ENCODE results near the gene OR51B5.
"Not testable (repeated sequence)": the region's sequence is repeated elsewhere in the genome, so short reads cannot be mapped to it uniquely, and the experiment has no call there.

Gene OR51B5, protein sequence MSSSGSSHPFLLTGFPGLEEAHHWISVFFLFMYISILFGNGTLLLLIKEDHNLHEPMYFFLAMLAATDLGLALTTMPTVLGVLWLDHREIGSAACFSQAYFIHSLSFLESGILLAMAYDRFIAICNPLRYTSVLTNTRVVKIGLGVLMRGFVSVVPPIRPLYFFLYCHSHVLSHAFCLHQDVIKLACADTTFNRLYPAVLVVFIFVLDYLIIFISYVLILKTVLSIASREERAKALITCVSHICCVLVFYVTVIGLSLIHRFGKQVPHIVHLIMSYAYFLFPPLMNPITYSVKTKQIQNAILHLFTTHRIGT

DNA sequence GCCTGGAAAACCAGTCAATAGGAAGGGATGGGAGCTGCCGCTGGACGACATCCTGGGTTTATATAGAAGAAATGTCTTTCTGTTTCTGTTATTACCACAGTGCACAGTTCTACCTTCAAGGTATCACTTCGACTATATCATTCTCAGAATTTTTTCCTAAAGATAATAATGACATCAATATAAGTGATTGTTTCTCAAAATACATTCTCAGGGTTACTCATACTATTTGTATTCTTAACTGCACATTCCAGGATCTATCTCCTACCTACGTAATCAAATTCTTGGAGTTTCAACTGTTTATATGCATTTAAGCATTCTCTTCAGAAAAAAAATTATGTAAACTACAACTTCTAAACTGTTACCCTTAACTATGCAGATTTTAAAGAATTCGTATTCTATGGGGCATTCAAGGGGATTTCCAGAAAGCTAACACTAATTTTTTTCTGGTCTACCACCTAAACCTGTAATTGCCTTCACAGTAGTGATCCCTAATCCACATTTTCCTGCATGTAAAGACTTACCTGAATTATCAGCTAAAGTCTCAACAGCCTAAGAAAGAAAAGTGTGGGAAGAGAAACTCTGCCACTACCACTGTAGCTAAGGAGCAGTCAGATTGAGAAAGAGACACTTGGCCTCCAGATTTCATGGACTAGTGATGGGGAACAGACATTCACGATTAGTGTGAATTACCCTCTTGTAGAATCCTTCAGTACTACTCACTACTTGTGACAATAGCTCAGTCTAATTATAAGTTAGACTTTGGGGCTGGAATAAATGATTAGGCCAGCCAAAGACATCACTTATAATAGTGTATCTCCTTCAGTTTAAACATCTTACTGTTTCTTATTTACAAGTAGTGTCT is at the start of gene OR51B5:
Gene OR51B5, minus strand, starts transcription at position 51 of the 862 bp plus-strand sequence. Its CDS starts 0 bp downstream, at position 51.
- FAIRE-seq (peak; percentile 38), DNase-seq (ENCODE audit: extremely low spot score, insufficient read length, low read depth) (no peak)

DNA sequence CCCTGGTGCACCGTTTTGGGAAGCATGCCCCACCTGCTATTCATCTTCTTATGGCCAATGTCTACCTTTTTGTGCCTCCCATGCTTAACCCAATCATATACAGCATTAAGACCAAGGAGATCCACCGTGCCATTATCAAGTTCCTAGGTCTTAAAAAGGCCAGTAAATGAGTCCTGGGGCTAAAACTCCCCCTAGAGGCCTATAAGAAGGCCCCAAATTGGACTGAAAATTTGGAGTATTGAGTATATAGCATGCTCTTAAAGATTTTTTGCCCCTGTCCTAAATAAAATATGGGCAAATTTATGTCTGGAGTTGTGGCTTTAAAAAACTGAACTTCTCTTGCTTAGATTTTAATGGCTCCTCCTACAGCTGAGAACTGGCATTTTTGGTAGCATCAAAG is 46.9 kb upstream of the OR51B5 start:
- DNase-seq (ENCODE audit: extremely low spot score, insufficient read length, low read depth) = no peak
- no peak for FAIRE-seq

DNA sequence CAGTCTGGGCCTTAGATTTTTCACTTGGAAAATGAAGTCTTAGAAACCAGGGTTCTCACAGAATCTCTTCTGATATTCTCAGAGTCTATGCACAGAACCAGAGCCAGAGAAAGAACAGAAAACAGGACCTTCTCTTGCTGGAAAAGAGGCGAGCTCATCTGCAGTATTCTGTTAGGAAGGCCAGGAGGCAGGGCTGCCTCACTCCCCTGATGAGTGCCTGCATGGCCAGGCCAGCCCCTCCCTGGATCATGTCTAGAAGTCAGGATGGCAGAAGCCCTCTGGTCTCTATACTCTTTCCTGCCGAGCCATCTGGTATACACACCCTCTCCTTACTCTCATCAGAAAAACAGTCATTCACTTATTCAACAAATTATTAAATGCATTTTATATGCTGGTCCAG is 41.0 kb upstream of the OR51B5 start:
- DNase-seq (ENCODE audit: extremely low spot score, insufficient read length, low read depth) (no peak), FAIRE-seq (no peak)

DNA sequence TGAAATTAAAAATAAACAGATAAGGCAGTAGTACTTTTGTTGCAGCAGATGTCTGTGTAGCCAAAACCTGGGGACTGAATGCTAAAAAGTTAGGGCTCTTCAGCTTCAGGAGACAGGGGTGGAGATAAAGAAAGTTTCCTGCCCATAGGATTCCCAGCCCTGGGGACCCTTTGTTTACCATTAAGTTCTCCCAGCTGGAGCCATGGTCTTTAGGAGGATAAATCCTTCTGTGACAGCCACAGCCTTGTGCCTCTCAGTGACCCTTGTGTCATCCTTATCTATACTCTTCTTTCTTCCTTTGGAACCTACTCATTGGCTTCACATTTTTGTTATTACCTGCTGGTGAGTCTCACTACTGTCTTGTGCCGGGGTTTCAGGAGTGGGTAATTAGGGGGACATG is 40.3 kb upstream of the OR51B5 start, which contains the start of gene OR51M1:
Gene OR51M1, plus strand, starts transcription at position 237 of the 400 bp plus-strand sequence. CDS start 5,587 bp downstream, outside the sequence.
- no peak for DNase-seq (ENCODE audit: extremely low spot score, insufficient read length, low read depth)
- FAIRE-seq = no peak

DNA sequence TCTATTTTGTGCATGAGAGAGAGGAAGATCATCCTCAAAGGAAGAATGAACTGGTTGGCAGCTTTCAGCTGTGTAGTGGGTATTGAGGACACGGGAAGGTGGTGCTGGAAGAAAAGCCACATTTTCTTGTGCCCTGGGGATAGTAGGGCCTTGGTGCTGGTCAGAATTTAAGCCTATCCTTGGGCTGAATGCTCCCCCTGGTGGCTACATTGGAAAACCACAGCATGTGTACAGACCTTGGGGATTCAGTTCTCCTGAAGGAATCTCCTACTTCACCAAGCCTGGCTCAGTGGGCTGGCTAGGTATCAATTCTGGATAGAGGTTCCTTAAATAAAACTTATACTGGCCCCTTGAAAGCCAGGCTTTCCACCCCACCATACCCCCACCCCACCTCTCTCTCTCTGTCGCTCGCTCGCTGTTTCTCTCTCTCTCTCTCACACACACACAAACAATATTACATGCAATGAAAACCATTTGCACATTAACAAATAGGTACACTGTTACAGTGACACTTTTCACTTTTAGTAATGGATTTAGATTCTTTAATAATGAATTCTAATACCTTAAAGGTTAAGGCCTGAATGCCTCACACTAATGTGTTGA is 37.5 kb upstream of the OR51B5 start:
- FAIRE-seq (peak; percentile 74), DNase-seq (ENCODE audit: extremely low spot score, insufficient read length, low read depth) (peak; percentile 8)

DNA sequence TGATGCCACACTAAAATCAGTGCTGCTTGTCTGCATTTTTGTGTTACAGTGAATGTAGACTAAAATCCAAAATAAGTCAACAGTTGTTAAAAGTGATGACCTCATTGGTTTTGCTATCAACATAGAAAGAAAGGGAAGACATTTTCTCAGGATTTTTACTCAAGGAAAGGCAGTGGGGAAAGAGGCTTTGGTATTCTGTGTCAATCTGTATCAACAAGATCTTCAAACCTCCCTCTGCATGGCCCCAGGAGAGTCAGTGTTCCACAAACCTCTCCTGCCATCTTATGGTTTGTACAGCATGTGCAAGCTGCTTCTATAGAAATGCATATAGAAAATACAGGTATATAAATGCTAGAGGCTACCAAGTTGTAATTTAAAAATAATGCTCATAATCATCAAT is 26.5 kb upstream of the OR51B5 start:
- peak; percentile 63 for FAIRE-seq
- DNase-seq (ENCODE audit: extremely low spot score, insufficient read length, low read depth) = peak; percentile 12

DNA sequence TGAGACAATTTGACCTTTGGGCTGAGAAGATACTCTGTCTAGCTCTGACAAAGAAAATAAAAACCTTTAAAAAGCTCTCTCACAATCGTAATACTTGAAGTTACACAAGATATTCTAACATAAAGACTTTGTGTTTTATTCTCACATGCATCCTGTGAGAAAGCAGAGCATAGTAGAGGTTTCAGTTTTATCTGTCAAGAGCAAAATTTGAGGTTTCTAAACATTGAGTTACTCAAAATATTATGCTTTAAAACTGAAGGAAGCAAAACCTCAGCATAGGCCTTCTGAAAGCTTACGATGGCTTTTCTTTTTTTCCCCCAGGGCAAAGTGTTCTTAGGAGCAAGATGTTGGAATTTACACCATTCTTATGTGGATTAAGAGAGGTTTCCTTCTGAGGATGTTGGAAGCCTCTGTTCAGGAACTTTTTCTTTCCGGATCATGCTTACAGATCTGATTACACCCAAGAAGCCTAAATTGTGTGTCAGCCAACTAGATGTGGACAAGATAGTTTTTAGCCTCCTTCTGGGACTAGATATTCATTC is 25.2 kb upstream of the OR51B5 start:
- DNase-seq (ENCODE audit: extremely low spot score, insufficient read length, low read depth) (no peak), FAIRE-seq (peak; percentile 70)

DNA sequence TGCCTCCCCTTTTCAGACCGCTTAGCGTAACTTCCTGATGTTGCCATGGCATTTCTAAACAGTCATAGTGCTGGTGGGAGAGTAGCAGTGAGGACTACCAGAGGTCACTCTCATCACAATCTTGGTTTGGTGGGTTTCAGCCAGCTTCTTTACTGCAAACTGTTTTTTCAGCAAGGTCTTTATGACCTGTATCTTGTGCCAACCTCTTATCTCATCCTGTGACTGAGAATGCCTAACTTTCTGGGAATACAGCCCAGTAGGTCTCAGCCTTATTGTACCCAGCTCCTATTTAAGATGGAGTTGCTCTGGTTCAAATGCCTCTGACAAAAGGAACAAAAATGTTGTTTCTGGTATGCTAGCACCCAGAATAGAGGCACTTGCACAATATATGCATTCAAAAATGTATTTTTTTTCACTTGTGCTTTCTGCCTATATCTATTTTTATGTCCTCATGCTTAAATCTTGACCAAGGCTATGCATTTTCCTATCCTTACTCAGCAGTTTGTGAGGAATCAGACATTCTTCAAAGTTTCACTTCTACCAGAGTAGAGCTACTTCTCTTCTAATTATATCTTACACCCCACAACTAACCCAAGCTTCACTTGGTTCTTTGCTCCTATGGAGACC is 24.2 kb upstream of the OR51B5 start:
- no peak for FAIRE-seq
- DNase-seq (ENCODE audit: extremely low spot score, insufficient read length, low read depth) = no peak

DNA sequence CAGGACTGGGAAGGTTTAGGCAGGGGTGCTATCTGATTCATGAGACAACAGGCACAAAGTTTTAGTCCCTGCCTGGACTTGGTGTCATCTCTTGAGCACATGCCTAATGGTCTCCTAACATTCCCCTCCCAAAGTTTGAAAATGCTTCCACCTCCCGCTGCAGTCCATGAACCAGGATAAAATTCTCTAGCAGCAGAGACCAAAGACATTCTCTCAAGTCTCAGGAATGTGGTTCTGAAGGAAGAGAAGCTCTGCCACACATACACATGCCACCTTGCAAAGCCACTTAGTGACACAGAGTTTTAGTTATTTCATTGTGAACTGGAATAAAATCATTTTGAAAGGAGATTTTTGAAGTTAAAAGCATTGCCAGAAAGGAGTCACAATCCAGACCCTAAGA is 23.5 kb upstream of the OR51B5 start:
- FAIRE-seq (no peak), DNase-seq (ENCODE audit: extremely low spot score, insufficient read length, low read depth) (no peak)

DNA sequence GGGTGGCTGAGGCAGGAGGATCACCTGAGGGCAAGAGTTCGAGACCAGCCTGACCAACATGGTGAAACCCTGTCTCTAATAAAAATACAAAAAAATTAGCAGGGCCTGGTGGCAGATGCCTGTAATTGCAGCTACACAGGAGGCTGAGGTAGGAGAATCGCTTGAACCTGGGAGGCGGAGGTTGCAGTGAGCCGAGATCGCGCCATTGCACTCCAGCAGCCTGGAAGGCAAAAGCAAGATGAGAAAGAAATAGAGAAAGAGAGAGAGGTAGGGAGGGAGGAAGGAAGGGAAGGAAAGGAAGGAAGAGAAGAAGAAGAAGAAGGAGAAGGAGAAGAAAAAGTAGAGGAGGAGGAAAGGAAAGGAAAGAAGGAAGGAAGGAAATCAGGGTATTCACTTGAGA is 23.0 kb upstream of the OR51B5 start:
- DNase-seq (ENCODE audit: extremely low spot score, insufficient read length, low read depth); FAIRE-seq: not testable (repeated sequence)

DNA sequence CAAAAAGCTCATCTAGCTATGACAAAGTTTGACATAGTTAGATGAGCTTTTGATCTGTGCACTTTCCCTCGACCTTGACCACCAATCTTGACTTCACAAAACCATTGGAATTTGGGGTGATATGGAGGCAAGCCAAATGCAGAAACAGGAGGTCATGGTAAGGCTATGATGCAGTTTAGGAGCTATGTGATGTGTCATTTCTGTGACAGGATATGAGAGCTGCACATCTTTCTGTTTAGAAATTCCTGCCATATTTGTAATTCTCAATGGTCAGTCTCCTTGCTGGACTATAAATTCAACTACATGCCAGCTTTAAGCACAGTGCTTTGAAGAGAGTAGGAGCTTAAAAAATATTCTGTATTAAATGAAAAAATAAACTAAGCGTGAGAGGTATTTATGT is 20.9 kb upstream of the OR51B5 start:
- FAIRE-seq (no peak), DNase-seq (ENCODE audit: extremely low spot score, insufficient read length, low read depth) (no peak)

DNA sequence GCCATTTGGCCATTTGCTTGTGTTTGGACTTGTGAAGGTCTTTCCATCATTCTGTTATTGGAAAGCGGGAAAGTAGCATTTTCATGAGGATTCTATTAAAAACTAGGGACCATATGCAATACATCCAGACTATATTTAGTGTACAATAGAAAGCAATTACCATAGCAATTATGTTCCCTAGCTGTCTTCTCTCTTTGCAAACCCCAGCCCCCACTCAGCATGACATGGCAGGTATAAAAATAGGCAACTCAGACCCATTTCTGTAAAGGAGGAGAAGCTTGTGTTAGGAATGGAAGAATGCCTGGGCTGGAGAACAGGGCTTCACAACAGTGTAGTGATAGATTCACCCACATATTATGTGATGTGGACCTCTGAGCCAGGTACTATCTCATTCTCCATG is 20.4 kb upstream of the OR51B5 start:
- DNase-seq (ENCODE audit: extremely low spot score, insufficient read length, low read depth) (no peak), FAIRE-seq (no peak)

DNA sequence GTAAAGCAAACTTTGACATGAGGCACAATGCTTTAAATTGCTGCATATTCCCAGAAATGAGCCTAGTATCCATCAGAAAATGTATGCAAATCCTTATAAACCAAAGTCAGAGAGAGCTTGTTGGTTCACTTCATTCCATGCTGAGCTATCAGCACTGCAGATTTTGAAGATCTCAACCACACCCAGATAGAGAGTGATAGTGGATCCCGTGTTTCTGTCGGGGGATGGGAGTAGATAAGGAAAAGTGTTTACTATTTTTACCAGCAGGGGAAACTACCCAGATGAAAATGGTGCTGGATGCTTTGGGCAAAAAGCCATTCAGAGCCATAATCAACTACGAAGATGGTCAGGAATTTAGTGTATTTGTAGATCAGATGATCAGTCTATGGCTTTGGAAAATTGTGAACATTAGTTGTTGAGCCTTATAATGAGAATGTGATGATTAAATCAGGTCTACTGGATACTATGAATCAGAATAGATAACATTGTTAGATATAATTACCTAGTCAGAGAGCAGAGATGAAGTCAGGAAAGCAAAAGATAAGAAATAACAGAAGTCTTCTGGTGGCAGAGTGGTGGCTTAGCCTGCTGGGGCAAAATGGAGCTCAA is 18.8 kb upstream of the OR51B5 start:
- DNase-seq (ENCODE audit: extremely low spot score, insufficient read length, low read depth) = no peak
- no peak for FAIRE-seq

DNA sequence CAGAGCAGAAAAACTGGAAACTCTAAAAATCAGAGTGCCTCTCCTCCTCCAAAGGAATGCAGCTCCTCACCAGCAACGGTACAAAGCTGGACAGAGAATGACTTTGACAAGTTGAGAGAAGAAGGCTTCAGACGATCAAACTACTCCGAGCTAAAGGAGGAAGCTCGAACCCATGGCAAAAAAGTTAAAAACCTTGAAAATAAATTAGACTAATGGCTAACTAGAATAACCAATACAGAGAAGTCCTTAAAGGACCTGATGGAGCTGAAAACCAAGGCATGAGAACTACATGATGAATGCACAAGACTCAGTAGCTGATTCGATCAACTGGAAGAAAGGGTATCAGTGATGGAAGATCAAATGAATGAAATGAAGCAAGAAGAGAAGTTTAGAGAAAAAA is 12.7 kb upstream of the OR51B5 start:
- not testable (repeated sequence) for DNase-seq (ENCODE audit: extremely low spot score, insufficient read length, low read depth); FAIRE-seq

DNA sequence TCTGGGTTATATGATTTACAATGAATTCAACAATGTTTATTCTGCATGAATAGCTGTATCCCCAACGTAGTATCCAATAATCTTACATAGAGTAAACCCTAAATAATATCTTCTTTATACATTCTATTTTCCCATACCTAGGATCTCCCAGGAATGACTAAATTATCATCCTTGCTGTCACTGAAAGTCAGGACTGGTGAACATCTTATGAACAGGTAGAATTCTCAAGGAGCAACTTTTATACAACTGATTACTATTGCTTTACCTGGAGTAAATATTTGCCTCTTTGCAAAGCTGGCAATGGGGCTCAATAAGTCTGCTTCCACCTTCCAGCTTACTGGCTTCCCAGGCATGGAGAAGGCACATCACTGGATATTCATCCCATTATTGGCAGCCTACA is 7.9 kb upstream of the OR51B5 start, which contains the start of gene OR51B6:
Gene OR51B6, plus strand, starts transcription at position 301 of the 400 bp plus-strand sequence. Its CDS starts 0 bp downstream, at position 301.
- DNase-seq (ENCODE audit: extremely low spot score, insufficient read length, low read depth) = no peak
- FAIRE-seq = no peak

DNA sequence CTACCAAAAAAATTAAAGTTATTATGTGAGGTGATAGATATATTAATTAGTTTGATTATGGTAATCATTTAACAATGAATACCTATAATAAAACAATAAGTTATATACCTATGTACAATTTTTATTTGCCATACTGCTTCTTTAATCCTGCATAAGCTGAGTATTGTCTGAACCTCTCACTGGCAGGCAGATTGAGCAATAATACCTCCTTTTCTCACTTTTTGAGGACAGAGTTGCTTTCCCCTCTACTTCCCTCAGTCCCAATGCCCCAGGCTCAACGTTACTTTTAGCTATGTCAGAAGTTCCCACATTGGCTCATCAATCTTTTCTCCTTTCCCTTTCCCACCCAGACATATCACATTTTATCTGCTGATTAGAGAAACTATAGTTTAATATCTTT is 6.2 kb upstream of the OR51B5 start:
- DNase-seq (ENCODE audit: extremely low spot score, insufficient read length, low read depth) (no peak), FAIRE-seq (no peak)

DNA sequence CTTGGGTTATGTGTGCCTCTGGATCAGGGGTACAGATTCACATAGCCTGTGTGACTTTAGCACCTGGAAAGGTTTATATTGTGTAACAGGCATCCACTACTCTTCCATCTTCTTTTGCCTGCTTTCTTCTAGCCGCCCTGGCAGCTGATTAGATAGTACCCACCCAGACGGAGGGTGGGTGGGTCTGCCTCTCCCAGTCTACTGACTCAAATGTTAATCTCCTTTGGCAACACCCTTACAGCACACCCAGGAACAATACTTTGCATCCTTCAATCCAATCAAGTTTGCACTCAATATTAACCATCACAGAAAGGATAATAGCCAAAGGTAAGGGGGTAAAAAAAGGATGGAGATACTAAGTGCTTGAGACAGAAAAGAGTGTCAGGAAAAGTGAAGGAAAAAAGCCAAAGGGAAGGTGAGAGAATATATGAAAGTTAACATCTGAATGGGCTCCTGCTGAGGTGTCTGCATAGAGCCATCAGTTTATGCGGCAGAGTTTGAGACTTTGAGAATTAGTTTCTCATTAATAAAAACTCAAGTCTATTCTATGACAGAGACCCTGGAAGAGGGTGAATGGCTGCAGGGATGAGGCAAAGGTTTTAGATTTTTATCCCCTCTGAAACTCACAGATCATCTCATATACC is 5.3 kb upstream of the OR51B5 start:
- DNase-seq (ENCODE audit: extremely low spot score, insufficient read length, low read depth) (no peak), FAIRE-seq (no peak)

DNA sequence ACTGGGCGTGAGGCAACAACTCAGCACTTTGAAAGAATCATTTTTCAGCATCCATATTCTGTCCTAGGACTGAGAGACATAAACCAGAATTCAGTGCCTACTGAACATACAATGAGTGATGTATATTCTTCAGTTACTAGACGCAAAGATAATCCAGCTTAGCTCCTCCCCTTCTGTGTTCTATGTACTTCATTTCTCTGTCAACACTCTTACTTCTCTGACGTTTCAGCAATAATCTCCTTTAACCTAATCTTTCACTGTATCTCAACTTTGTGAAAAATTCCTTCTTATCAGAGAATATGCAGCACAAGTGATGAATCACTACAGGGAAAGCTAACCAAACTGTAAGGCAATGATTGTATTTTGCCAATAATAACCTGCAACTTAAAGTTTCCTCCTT is 2.5 kb upstream of the OR51B5 start:
- DNase-seq (ENCODE audit: extremely low spot score, insufficient read length, low read depth) (no peak), FAIRE-seq (no peak)

DNA sequence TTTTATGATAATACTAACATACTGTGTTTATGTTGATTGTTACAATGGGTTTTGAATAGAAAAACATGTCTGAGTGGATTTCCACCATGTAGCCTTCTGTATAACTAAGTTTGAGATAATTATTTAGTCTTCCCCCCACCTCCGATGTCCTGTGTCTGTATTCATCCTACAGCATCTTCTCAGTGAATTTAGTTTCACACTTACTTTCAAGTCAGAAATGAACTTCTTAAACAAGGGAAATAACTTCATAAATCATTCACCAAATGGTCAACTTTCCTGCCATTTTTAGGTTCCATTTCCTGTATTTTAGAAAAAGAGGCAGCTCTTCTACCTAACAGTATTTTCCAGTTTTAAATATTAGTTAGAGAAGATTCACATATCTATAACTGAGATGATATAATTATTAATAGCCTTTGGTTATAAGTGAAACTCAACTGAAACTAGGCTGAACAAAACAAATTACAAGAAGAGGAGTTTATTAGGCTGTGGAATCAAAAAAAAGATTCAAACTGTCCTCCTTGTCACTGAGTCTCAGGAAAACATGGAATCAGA is 3.5 kb downstream of the OR51B5 start:
- peak; percentile 87 for FAIRE-seq
- peak; percentile 9 for DNase-seq (ENCODE audit: extremely low spot score, insufficient read length, low read depth)

Measured in GM18507 (cell line).